Tibial artery (tissue), 4 donors: ENCODE measurements around the gene NAA30.

ENCODE experiments used
- DNase-seq, 2 donors: peaks; one replicate each; pipeline ENCODE4 v3.0.0-alpha.2; 2019
- H3K27ac ChIP-seq, 2 donors: fragments of 200-600 bp; sonication (generic) in 1 of 2; 1 replicate in 1 of 2; 2 replicates in 1 of 2; pipeline ENCODE4 v1.5.1; 2018 to 2019; ENCODE audit warnings: mild to moderate bottlenecking in 1 of 2
- H3K27me3 ChIP-seq, 2 donors: fragments of 200-600 bp; sonication (generic) in 1 of 2; one replicate each; pipeline versions ENCODE4 v1.5.1 to v1.6.0; 2016 to 2019
- H3K36me3 ChIP-seq, 3 donors: fragments of 200-600 bp; sonication (generic) in 2 of 3; one replicate each; pipeline ENCODE4 v1.5.1; 2016 to 2019; ENCODE audit warnings: mild to moderate bottlenecking in 2 of 3
- H3K4me1 ChIP-seq, 4 donors: fragments of 200-600 bp; sonication (generic) in 2 of 4; 1 replicate in 3 of 4; 2 replicates in 1 of 4; pipeline ENCODE4 v1.5.1; 2016 to 2019
- H3K4me3 ChIP-seq, 2 donors: fragments of 200-600 bp; sonication (generic) in 1 of 2; 1 replicate in 1 of 2; 2 replicates in 1 of 2; pipeline ENCODE4 v1.5.1; 2018 to 2019; ENCODE audit warnings: mild to moderate bottlenecking in 2 of 2
- H3K9me3 ChIP-seq, 3 donors: fragments of 200-600 bp; sonication (generic) in 1 of 3; one replicate each; pipeline ENCODE4 v1.5.1; 2016 to 2019
- CTCF ChIP-seq, 2 experiments: fragments of 200-600 bp in 1 of 2; fragments of 450-650 bp in 1 of 2; IDR thresholded peaks; one replicate each; pipeline ENCODE4 v1.5.1; 2017 to 2019; ENCODE audit warnings: antibody characterized with exemption in 2 of 2, mild to moderate bottlenecking in 1 of 2, moderate library complexity in 1 of 2
- intact Hi-C: fragments of 100-400 bp; cut with DNase I; formaldehyde crosslinking; loops from one replicate; pipeline ENCODE4 v1.15.0; 2023; ENCODE audit warnings: low total_unique reads

The NAA30 gene

GRCh38 chr14:57378661-57379060 is 11.7 kb upstream of the NAA30 start:
- intact Hi-C loops, result no loop called here
- Histone ChIP-seq H3K27me3 (no peaks in the 10 kb centered on the region), H3K9me3 (no peaks in the 10 kb centered on the region), H3K27ac (no peak overlapping the region), H3K4me1 (no peaks in the 10 kb centered on the region), H3K36me3 (no peaks in the 10 kb centered on the region), H3K4me3 (no peak overlapping the region)
- no peak for TF ChIP-seq CTCF (IDR thresholded peaks at IDR 0.05)
- DNase-seq, result no peak

- H3K27ac ChIP-seq, result no peak overlapping the region
- intact Hi-C loops, result no loop called here
- no peak for DNase-seq
- H3K4me3 ChIP-seq, result no peak overlapping the region
- H3K36me3 ChIP-seq, result no peaks in the 10 kb centered on the region
- H3K9me3 ChIP-seq, result no peaks in the 10 kb centered on the region
- H3K27me3 ChIP-seq, result no peaks in the 10 kb centered on the region
- no peaks in the 10 kb centered on the region for H3K4me1 ChIP-seq
- TF ChIP-seq CTCF (IDR thresholded peaks at IDR 0.05), result no peak
Observed at GRCh38 chr14:57380935-57381334, 9.5 kb upstream of the NAA30 start.

- H3K36me3 ChIP-seq, result no peaks in the 10 kb centered on the region
- H3K27me3 ChIP-seq, result no peaks in the 10 kb centered on the region
- no peak overlapping the region for H3K4me3 ChIP-seq
- DNase-seq, result no peak
- no peak overlapping the region for H3K27ac ChIP-seq
- H3K9me3 ChIP-seq, result no peaks in the 10 kb centered on the region
- H3K4me1 ChIP-seq, result no peaks in the 10 kb centered on the region
- intact Hi-C loops, result no loop called here
- TF ChIP-seq CTCF (IDR thresholded peaks at IDR 0.05), result no peak
Observed at GRCh38 chr14:57382283-57382682, 8.1 kb upstream of the NAA30 start.

- Histone ChIP-seq H3K4me3 (no peak overlapping the region), H3K27me3 (no peaks in the 10 kb centered on the region), H3K4me1 (no peaks in the 10 kb centered on the region), H3K9me3 (no peaks in the 10 kb centered on the region), H3K27ac (no peak overlapping the region), H3K36me3 (no peaks in the 10 kb centered on the region)
- DNase-seq, result no peak
- TF ChIP-seq CTCF (IDR thresholded peaks at IDR 0.05), result no peak
- intact Hi-C loops, result no loop called here
Observed at GRCh38 chr14:57383125-57383745, 7.2 kb upstream of the NAA30 start.

GRCh38 chr14:57388067-57388466 is 2.3 kb upstream of the NAA30 start:
- no peaks in the 10 kb centered on the region for H3K36me3 ChIP-seq

More at GRCh38 chr14:57388067-57388466, 2.3 kb upstream of the NAA30 start:
- intact Hi-C loops, result no loop called here
- Histone ChIP-seq H3K4me1 (peaks cover 0 to 19% (median 9%) of the 10 kb centered on the region in 4 donors), H3K27me3 (no peaks in the 10 kb centered on the region), H3K4me3 (no peak overlapping the region), H3K27ac (no peak overlapping the region), H3K9me3 (no peaks in the 10 kb centered on the region)
- no peak for TF ChIP-seq CTCF (IDR thresholded peaks at IDR 0.05)
- no peak for DNase-seq
